ENCODE measurements around the gene GMNC. TPM values are rescaled to one million over a fixed set of nuclear protein-coding genes. Genes with fewer than 3 reads are reported as not detected.

GMNC gene
- total RNA-seq, 1 donor from 2014 or later: under 0.01 TPM

DNA sequence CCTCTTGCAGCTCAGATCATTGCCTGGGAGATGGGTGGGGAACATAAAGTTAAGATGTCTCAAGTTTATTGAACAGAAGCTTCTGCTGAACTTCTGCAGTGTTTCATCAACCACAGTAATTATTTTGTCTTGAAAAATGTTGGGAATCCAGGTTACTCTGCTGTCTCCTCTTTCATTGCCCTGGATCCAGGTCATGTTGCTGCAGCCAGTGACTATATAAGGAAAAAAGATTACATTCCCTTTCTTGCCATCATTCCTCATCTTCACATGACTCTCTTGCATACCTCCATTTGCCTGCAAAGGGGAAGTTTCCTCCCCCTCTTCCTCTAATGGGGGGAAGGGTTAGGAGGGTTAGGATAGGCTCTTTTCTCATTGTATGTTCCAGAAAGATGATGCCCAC is 15.1 kb downstream of the GMNC start:
- Histone ChIP-seq H3K4me3 (ENCODE audit: low read depth, low read length) (no peak overlapping the region), H3K27me3 (ENCODE audit: control insufficient read depth, insufficient read depth, low read length) (no peaks in the 10 kb centered on the region), H3K36me3 (ENCODE audit: control insufficient read depth, insufficient read depth, low read length) (no peaks in the 10 kb centered on the region)
- TF ChIP-seq, protein P1, sequence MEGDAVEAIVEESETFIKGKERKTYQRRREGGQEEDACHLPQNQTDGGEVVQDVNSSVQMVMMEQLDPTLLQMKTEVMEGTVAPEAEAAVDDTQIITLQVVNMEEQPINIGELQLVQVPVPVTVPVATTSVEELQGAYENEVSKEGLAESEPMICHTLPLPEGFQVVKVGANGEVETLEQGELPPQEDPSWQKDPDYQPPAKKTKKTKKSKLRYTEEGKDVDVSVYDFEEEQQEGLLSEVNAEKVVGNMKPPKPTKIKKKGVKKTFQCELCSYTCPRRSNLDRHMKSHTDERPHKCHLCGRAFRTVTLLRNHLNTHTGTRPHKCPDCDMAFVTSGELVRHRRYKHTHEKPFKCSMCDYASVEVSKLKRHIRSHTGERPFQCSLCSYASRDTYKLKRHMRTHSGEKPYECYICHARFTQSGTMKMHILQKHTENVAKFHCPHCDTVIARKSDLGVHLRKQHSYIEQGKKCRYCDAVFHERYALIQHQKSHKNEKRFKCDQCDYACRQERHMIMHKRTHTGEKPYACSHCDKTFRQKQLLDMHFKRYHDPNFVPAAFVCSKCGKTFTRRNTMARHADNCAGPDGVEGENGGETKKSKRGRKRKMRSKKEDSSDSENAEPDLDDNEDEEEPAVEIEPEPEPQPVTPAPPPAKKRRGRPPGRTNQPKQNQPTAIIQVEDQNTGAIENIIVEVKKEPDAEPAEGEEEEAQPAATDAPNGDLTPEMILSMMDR (IDR thresholded peaks at IDR 0.05; ENCODE audit: insufficient read depth, low read length, severe bottlenecking): no peak
- DNase-seq (ENCODE audit: low read depth): no peak
- no peak for FAIRE-seq

DNA sequence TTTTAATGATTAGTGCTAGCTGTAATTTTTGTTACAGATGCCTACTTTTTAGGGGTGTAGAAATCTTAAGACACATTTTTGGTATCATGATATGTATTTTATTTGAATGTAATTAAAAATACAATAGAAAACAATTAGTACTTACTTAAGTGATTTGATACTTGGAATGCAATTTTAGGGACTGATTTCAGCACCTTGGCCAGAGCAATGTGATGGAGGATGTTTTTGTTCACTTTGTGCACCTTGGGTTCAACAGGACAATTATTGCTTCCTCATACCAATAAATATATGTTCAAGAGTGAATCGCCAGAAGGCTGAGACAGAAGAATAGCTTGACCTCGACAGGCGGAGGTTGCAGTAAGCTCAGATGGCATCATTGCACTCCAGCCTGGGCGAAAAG is 22.3 kb downstream of the GMNC start:
- FAIRE-seq (no peak), DNase-seq (ENCODE audit: low read depth) (peak; percentile 25)
- no peaks in the 10 kb centered on the region for H3K36me3 ChIP-seq (ENCODE audit: control insufficient read depth, insufficient read depth, low read length)
- H3K27me3 ChIP-seq (ENCODE audit: control insufficient read depth, insufficient read depth, low read length): no peaks in the 10 kb centered on the region
- TF ChIP-seq, protein P1 (IDR thresholded peaks at IDR 0.05; ENCODE audit: insufficient read depth, low read length, severe bottlenecking): no peak
- H3K4me3 ChIP-seq (ENCODE audit: low read depth, low read length): no peak overlapping the region

DNA sequence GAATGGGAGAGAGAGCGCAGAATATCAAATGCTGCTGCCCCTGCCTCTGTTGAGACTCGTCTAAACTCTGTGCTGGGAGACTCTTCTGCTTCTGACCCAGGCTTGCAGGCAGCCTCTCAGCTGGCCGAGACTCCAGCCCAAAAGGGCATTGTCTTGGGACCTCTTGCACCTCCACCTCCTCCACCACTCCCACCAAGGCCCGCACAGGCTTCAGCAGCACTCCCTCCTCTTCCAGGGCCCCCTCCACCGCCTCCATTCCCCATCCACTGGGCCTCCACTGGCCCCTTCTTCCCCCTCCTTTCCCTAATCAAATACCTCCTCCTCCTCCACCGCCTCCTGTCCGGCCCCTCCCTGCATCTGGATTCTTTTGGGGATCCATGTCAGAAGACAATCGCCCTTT is 31.3 kb downstream of the GMNC start:
- no peak for FAIRE-seq
- no peaks in the 10 kb centered on the region for H3K27me3 ChIP-seq (ENCODE audit: control insufficient read depth, insufficient read depth, low read length)
- TF ChIP-seq, protein P1 (IDR thresholded peaks at IDR 0.05; ENCODE audit: insufficient read depth, low read length, severe bottlenecking): no peak
- no peaks in the 10 kb centered on the region for H3K36me3 ChIP-seq (ENCODE audit: control insufficient read depth, insufficient read depth, low read length)
- no peak overlapping the region for H3K4me3 ChIP-seq (ENCODE audit: low read depth, low read length)
- DNase-seq (ENCODE audit: low read depth): no peak

DNA sequence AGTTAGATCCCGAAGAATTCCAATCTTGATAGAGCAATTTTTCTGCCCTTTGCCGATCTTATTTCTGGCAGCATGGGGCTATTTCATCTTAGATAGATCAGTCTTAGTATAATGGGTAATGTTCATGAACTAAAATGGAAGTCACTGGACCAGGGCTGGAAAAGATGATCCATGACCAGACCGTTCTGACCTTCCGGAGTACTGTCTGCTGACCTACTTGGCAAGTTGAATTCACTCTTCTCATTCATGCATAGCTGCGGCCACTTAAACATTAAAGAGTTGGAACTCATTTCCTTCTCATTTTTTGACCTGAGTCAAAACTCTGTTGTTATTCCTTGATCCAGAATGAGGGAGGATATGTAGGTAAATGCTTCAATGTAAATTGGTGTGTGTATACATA is 32.5 kb downstream of the GMNC start:
- Histone ChIP-seq H3K4me3 (ENCODE audit: low read depth, low read length) (no peak overlapping the region), H3K27me3 (ENCODE audit: control insufficient read depth, insufficient read depth, low read length) (no peaks in the 10 kb centered on the region), H3K36me3 (ENCODE audit: control insufficient read depth, insufficient read depth, low read length) (no peaks in the 10 kb centered on the region)
- FAIRE-seq: no peak
- no peak for DNase-seq (ENCODE audit: low read depth)
- TF ChIP-seq, protein P1 (IDR thresholded peaks at IDR 0.05; ENCODE audit: insufficient read depth, low read length, severe bottlenecking): no peak

DNA sequence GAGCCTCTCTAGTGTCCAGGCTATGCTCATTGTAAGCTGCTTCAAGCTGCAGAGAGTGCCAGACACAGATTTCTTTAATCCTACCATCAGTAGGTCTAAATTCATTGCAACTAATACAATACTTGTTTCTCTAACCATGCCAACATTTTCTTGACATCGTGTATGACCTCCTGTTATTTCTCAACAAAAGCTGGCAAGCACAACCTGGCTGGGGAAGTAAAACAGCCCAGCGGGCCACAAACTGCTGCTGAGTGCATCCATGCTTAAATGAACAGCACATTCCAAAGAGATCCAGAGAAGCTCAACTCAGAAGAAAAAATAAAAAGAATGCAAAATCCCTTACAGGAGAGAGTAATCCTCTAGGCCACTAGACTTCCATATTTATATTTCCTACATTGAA is 36.5 kb downstream of the GMNC start:
- Histone ChIP-seq H3K4me3 (ENCODE audit: low read depth, low read length) (no peak overlapping the region), H3K36me3 (ENCODE audit: control insufficient read depth, insufficient read depth, low read length) (no peaks in the 10 kb centered on the region), H3K27me3 (ENCODE audit: control insufficient read depth, insufficient read depth, low read length) (no peaks in the 10 kb centered on the region)
- no peak for FAIRE-seq
- TF ChIP-seq, protein P1 (IDR thresholded peaks at IDR 0.05; ENCODE audit: insufficient read depth, low read length, severe bottlenecking): no peak
- no peak for DNase-seq (ENCODE audit: low read depth)

DNA sequence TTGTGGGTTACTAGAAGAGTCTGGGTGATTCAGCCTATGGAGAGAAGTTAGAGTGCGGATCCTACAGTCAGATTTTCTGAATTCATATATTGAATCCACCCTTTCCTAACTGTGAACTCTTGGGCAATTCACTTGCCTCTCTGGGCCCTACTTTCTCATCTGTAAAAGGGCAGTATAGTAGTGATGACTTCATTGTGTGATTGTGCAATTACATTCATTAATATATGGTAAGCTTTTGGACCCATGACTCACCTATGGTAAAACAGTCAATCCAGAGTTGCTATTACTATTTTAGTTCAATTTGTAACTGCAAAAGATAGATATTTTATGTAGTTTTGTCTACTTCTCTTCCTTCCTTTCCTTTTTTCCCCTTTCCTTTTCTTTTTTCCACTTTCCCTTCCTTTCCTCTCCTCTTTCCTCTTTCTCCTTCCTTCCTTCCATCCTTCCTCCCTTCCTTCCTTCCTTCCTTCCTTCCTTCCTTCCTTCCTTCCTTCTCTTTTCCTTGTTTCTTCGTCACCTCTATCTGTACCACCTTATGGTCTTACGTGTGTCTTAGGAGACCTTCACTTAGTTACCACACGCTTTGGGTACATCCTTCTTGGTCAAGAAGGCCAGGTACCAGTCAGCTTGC is 37.0 kb downstream of the GMNC start:
- DNase-seq (ENCODE audit: low read depth) (peak; percentile 88), FAIRE-seq (no peak)

More for the DNA sequence above, 37.0 kb downstream of the GMNC start:
- no peaks in the 10 kb centered on the region for H3K27me3 ChIP-seq (ENCODE audit: control insufficient read depth, insufficient read depth, low read length)
- H3K4me3 ChIP-seq (ENCODE audit: low read depth, low read length): no peak overlapping the region
- no peaks in the 10 kb centered on the region for H3K36me3 ChIP-seq (ENCODE audit: control insufficient read depth, insufficient read depth, low read length)
- TF ChIP-seq, protein P1 (IDR thresholded peaks at IDR 0.05; ENCODE audit: insufficient read depth, low read length, severe bottlenecking): no peak
